AG09309 (cell line): ENCODE results near the gene PDSS1.

Source experiments
- DNase-seq: peaks from one replicate; pipeline ENCODE4 v3.0.0-alpha.2; 2010; ENCODE audit warnings: low read depth
- H3K4me3 ChIP-seq: 2 replicates; pipeline ENCODE4 v1.5.1; 2011; ENCODE audit warnings: mild to moderate bottlenecking, low read depth, low read length, moderate library complexity; ENCODE audit not compliant: control insufficient read depth
- CTCF ChIP-seq: IDR thresholded peaks from 2 replicates; pipeline ENCODE4 v1.5.1; 2011; ENCODE audit warnings: mild to moderate bottlenecking, low read depth, low read length, inconsistent platforms; ENCODE audit not compliant: insufficient read depth, control insufficient read depth; ENCODE audit errors: missing control alignments

Gene PDSS1

GRCh38 chr10:26711324-26711723 is 13.8 kb downstream of the PDSS1 start:
- no peak for DNase-seq
- no peak for TF ChIP-seq CTCF
- H3K4me3 ChIP-seq = no peak overlapping the region

GRCh38 chr10:26714415-26715136 is 17.1 kb downstream of the PDSS1 start:
- no peak overlapping the region for H3K4me3 ChIP-seq
- no peak for DNase-seq

GRCh38 chr10:26715137-26715487 is 17.6 kb downstream of the PDSS1 start:
- no peak for TF ChIP-seq CTCF
- no peak for DNase-seq
- H3K4me3 ChIP-seq = no peak overlapping the region

More at GRCh38 chr10:26714415-26715136, 17.1 kb downstream of the PDSS1 start:
- TF ChIP-seq CTCF = no peak

GRCh38 chr10:26717476-26717875 is 20.0 kb downstream of the PDSS1 start:
- no peak overlapping the region for H3K4me3 ChIP-seq
- DNase-seq = no peak
- no peak for TF ChIP-seq CTCF

GRCh38 chr10:26721561-26721960 is 24.1 kb downstream of the PDSS1 start:
- DNase-seq = no peak
- no peak overlapping the region for H3K4me3 ChIP-seq
- TF ChIP-seq CTCF = no peak

- DNase-seq = no peak
- no peak overlapping the region for H3K4me3 ChIP-seq
- no peak for TF ChIP-seq CTCF
Measured at GRCh38 chr10:26723016-26723415, 25.5 kb downstream of the PDSS1 start.
